Body of pancreas (tissue), 4 donors: ENCODE results near the gene NBAS.

Source experiments
- POLR2A ChIP-seq, 3 donors: fragments of 450-650 bp; IDR thresholded peaks; one replicate each; pipeline ENCODE4 v1.6.1; 2016; ENCODE audit warnings: antibody characterized with exemption in 3 of 3, mild to moderate bottlenecking in 2 of 3
- TF ChIP-seq, protein P1 (sequence below), 7 experiments: fragments of 450-650 bp in 4 of 7; fragments of 200-600 bp in 3 of 7; sonication (generic) in 3 of 7; IDR thresholded peaks; one replicate each; pipeline ENCODE4 v1.5.1; 2016 to 2019; ENCODE audit warnings: antibody characterized with exemption in 7 of 7

- TF ChIP-seq, protein P1, sequence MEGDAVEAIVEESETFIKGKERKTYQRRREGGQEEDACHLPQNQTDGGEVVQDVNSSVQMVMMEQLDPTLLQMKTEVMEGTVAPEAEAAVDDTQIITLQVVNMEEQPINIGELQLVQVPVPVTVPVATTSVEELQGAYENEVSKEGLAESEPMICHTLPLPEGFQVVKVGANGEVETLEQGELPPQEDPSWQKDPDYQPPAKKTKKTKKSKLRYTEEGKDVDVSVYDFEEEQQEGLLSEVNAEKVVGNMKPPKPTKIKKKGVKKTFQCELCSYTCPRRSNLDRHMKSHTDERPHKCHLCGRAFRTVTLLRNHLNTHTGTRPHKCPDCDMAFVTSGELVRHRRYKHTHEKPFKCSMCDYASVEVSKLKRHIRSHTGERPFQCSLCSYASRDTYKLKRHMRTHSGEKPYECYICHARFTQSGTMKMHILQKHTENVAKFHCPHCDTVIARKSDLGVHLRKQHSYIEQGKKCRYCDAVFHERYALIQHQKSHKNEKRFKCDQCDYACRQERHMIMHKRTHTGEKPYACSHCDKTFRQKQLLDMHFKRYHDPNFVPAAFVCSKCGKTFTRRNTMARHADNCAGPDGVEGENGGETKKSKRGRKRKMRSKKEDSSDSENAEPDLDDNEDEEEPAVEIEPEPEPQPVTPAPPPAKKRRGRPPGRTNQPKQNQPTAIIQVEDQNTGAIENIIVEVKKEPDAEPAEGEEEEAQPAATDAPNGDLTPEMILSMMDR (IDR thresholded peaks at IDR 0.05), result no peak
- TF ChIP-seq POLR2A (IDR thresholded peaks at IDR 0.05), result no peak
Measured at GRCh38 chr2:15271276-15271675, 289.9 kb downstream of the NBAS start.
